Measurements from ENCODE around the gene BACE2. TPM values are rescaled to one million over a fixed set of nuclear protein-coding genes. Genes with fewer than 3 reads are reported as not detected.

BACE2 gene
- total RNA-seq, 2 donors from 2014 or later, result 71.9 to 129 TPM

DNA sequence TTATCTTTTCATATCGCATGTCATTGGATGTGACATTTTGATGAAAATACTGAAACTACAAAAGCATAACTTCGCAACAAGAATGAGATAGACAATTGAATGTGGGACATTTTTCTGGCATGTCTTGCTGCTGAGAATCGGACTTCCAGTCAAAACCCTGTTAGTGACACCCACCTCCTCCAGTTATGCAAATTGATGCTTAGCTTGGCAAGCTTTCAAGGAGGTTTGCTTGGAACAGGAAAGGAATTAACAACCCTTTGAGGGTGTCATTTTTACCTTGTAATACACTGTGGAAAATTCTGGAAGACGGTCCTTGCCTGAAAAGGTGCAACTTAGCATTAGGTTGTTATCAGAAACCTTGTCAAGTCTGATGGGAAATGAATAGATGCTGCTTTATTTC lies 109.9 kb downstream of the BACE2 start:
- H3K9me3 ChIP-seq, result no peaks in the 10 kb centered on the region
- H3K36me3 ChIP-seq, result peaks cover 8% of the 10 kb centered on the region
- H3K4me1 ChIP-seq (ENCODE audit: control insufficient read depth in 1 of 2, low read depth in 2 of 2), result peaks cover 0 to 19% of the 10 kb centered on the region in 2 donors
- no peak overlapping the region for H3K27ac ChIP-seq
- H3K4me3 ChIP-seq, result no peak overlapping the region
- TF ChIP-seq, protein P1, sequence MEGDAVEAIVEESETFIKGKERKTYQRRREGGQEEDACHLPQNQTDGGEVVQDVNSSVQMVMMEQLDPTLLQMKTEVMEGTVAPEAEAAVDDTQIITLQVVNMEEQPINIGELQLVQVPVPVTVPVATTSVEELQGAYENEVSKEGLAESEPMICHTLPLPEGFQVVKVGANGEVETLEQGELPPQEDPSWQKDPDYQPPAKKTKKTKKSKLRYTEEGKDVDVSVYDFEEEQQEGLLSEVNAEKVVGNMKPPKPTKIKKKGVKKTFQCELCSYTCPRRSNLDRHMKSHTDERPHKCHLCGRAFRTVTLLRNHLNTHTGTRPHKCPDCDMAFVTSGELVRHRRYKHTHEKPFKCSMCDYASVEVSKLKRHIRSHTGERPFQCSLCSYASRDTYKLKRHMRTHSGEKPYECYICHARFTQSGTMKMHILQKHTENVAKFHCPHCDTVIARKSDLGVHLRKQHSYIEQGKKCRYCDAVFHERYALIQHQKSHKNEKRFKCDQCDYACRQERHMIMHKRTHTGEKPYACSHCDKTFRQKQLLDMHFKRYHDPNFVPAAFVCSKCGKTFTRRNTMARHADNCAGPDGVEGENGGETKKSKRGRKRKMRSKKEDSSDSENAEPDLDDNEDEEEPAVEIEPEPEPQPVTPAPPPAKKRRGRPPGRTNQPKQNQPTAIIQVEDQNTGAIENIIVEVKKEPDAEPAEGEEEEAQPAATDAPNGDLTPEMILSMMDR (IDR thresholded peaks at IDR 0.05), result no peak
- ATAC-seq (ENCODE audit: insufficient number of reproducible peaks, low FRiP score, low read depth), result no peak
- DNase-seq (ENCODE audit: low spot score), result no peak
- no peaks in the 10 kb centered on the region for H3K27me3 ChIP-seq (replicated peaks; ENCODE audit: insufficient read depth)

DNA sequence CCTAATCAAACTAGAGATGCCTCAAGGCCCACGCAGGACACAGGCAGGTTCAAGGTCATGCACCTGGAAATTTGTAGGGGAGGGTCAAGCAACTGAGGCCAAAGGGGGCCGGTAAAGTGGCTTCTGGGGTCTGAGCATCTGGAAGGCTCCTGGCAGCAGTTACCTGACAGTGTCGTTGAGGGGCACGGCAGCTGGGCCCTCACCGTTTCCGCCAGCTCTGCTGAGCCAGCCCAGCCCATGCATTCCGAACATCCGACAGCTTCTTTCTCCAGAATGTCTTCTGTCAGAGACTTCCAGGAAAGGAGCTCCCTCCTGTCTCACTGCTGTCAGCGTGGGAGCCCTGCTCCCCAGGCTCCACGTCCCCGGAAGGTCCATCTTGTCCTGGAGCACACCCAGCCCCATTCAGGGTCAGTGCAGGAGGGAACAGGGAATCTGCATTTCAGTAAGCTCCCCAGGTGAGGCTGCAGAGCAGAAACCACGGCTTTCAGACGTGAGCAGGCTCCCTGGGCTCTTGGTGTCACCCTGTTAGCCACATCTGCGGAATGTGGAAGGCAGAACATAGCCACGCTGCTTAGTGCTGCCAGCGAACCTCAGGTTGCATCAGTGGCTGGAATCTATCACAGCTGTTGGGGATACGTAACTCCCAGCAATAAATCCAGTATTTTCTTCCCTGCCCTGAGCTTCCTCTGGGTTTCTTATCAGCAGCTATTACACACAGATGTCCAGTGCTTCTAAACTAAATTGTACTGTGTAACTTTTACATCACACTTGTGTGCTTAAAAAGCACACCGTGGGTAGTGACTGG lies 112.4 kb downstream of the BACE2 start:
- Histone ChIP-seq H3K27me3 (replicated peaks; ENCODE audit: insufficient read depth) (no peaks in the 10 kb centered on the region), H3K27ac (no peak overlapping the region), H3K4me1 (ENCODE audit: control insufficient read depth in 1 of 2, low read depth in 2 of 2) (peaks cover 0 to 19% of the 10 kb centered on the region in 2 donors), H3K36me3 (no peaks in the 10 kb centered on the region), H3K4me3 (no peak overlapping the region), H3K9me3 (no peaks in the 10 kb centered on the region)
- DNase-seq (ENCODE audit: low spot score) (no peak), ATAC-seq (ENCODE audit: insufficient number of reproducible peaks, low FRiP score, low read depth) (no peak)
- TF ChIP-seq, protein P1 (IDR thresholded peaks at IDR 0.05), result no peak

DNA sequence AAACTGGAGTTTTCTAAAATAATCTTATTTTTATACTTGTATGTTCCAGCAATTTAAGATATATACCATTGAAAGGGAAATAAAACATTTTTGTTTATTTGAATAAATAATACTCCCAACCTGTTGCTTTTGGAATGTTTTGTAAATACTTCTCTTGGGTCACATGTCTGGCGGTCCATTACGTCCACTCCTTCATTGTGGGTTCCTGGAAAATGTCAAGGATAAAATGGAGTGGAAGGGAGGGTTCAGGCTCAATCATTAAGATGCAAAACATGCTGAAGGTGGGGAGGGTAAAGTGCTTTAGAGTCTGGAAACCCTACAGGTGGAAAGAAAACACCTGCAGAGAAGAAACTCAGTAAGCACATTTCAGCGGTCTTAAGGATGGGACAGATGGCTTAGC lies 114.5 kb downstream of the BACE2 start:
- ATAC-seq (ENCODE audit: insufficient number of reproducible peaks, low FRiP score, low read depth) (no peak), DNase-seq (ENCODE audit: low spot score) (no peak)
- peaks cover 0 to 19% of the 10 kb centered on the region in 2 donors for H3K4me1 ChIP-seq (ENCODE audit: control insufficient read depth in 1 of 2, low read depth in 2 of 2)
- TF ChIP-seq, protein P1 (IDR thresholded peaks at IDR 0.05), result no peak
- no peaks in the 10 kb centered on the region for H3K9me3 ChIP-seq
- no peak overlapping the region for H3K27ac ChIP-seq
- no peak overlapping the region for H3K4me3 ChIP-seq
- no peaks in the 10 kb centered on the region for H3K36me3 ChIP-seq
- no peaks in the 10 kb centered on the region for H3K27me3 ChIP-seq (replicated peaks; ENCODE audit: insufficient read depth)

DNA sequence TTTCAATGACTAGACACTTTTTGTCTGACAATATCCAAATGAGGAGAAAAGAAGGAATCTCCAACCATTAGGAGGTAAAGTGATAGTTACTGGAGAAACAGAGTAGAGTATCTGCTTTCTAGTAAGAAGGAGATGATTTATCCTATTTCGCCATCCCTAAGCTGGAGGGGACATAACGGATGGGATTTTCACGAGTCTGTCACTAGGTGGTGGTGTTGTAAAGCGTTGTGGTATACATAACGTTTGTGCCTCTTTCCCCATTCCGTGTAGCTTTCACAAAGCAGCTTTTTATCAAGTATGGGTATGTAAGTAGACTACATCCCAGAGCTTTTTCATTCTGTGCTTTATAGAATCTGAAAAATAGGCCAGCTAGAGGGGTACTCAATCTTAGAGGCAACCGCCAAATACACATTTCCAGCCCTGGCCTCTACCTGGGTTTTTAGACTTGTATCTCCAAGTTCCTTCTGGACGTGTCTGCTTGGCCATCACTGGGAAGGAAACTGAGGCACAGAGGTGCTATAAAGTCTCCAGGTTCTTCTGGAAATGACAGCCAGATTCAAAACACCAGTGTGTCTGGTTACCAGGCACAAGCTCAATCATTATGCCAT lies 115.4 kb downstream of the BACE2 start:
- Histone ChIP-seq H3K27ac (no peak overlapping the region), H3K36me3 (no peaks in the 10 kb centered on the region), H3K4me3 (no peak overlapping the region), H3K9me3 (no peaks in the 10 kb centered on the region), H3K27me3 (replicated peaks; ENCODE audit: insufficient read depth) (no peaks in the 10 kb centered on the region), H3K4me1 (ENCODE audit: control insufficient read depth in 1 of 2, low read depth in 2 of 2) (peaks cover 0 to 13% of the 10 kb centered on the region in 2 donors)
- DNase-seq (ENCODE audit: low spot score) (no peak), ATAC-seq (ENCODE audit: insufficient number of reproducible peaks, low FRiP score, low read depth) (no peak)
- TF ChIP-seq, protein P1 (IDR thresholded peaks at IDR 0.05), result peak; percentile 67

DNA sequence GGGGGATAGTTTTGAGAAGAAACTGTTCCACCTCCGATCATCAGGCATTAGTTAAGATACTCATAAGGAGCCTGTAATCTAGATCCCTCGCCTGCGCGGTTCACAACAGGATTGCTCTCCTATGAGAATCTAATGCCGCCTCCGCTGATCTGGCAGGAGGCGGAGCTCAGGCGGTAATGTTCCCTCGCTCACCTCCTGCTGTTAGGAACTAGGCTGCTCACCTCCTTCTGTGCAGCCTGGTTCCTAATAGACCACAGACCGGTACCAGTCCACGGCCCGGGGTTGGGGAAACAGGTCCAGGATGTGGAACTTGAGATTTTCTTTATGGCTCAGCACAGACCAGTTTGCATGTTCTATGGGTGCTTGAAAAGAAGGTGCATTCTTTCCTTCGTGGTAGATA lies 121.5 kb downstream of the BACE2 start:
- ATAC-seq (ENCODE audit: insufficient number of reproducible peaks, low FRiP score, low read depth), result no peak

More for the DNA sequence above, 121.5 kb downstream of the BACE2 start:
- DNase-seq (ENCODE audit: low spot score), result no peak
- Histone ChIP-seq H3K9me3 (no peaks in the 10 kb centered on the region), H3K36me3 (no peaks in the 10 kb centered on the region), H3K4me1 (ENCODE audit: control insufficient read depth in 1 of 2, low read depth in 2 of 2) (no peaks in the 10 kb centered on the region), H3K4me3 (no peak overlapping the region), H3K27ac (no peak overlapping the region), H3K27me3 (replicated peaks; ENCODE audit: insufficient read depth) (no peaks in the 10 kb centered on the region)
- TF ChIP-seq, protein P1 (IDR thresholded peaks at IDR 0.05), result no peak
